ENCODE measurements around the gene NUP133. TPM values are rescaled to one million over a fixed set of nuclear protein-coding genes. Genes with fewer than 3 reads are reported as not detected.

Gene NUP133
- total RNA-seq, 1 experiment from 2014 or later, result 38.7 TPM

DNA sequence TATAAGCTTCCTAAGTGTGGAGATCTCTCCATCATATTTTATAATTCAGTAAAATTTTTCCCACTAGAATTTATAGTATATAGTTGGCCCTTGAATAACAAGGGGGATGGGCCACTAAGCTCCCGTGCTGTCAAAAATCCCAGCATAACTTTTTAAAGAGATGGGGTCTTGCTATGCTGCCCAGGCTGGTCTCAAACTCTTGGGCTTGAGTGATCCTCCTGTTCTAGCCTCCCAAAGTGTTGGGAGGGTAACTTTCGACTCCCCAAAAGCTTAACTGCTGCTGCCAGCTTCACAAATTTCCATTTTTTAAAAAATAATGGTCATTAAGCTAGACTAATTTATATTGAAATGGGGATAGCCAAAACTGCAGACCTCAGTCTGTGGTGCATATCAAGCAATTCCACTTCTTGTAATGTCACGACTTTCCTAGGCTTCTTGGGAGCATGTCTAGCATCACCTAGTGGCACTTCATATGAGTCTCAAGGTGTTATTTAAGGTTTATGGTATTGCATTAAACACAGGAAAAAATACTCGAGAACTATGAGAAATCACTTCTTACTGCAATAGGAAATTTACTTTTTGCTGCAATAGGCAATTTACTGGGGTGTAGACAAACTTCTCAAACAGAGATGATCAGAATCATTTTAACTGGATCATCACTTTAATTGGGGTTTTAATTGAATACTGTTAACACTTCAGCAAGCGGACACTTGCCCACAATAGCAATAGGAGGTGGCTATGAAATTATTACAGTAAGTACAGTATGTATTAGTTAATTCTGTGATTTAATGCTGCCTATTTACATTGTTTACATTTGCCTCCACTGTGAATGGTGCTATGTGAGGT is 55.0 kb downstream of the NUP133 start:
- DNase-seq (ENCODE audit: low read depth), result no peak

DNA sequence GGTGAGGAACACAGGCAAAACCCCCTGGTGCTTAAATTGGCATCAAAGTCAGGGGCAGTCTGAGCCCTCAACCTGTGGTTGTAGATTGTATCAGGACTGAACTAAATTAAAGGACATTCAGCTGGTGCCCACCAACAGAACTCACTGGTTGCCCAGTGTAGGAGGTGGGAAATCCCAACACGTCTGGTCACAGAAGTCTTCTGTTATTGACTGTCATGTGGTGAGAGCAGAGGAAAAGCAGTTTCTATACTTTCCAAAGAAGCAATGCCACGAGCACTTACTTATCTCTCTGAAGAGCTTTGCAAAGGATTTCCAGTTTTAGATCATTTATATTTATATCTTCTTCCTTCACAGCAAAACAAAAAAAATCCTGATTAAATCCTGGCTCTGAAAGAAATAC is 59.3 kb downstream of the NUP133 start:
- DNase-seq (ENCODE audit: low read depth), result no peak

- no peak for DNase-seq (ENCODE audit: low read depth)
Observed at GRCh38 chr1:229448354-229448753, 59.8 kb downstream of the NUP133 start.

DNA sequence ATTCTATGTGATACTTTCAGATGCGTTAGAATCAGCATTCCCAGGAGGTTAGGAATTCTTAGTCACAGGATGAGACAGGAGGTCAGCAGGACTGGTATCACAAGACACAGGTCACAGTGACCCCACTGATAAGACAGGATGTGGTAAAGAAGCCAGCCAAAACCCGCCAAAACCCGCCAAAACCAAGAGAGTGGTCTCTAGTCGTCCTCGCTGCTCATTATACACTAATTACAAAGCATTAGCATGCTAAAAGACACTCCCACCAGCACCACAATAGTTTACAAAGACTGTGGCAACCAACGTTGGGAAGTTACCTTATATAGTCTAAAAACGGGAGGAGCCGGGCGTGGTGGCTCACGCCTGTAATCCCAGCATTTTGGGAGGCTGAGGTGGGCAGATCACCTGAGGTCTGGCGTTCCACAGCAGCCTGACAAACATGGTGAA is 60.3 kb downstream of the NUP133 start:
- DNase-seq (ENCODE audit: low read depth), result peak; percentile 12

- DNase-seq (ENCODE audit: low read depth), result no peak
Observed at GRCh38 chr1:229445828-229446227, 62.3 kb downstream of the NUP133 start.

- peak; percentile 78 for DNase-seq (ENCODE audit: low read depth)
Observed at GRCh38 chr1:229440851-229441537, 67.1 kb downstream of the NUP133 start.

- DNase-seq (ENCODE audit: low read depth), result no peak
Observed at GRCh38 chr1:229438021-229438420, 70.1 kb downstream of the NUP133 start.

DNA sequence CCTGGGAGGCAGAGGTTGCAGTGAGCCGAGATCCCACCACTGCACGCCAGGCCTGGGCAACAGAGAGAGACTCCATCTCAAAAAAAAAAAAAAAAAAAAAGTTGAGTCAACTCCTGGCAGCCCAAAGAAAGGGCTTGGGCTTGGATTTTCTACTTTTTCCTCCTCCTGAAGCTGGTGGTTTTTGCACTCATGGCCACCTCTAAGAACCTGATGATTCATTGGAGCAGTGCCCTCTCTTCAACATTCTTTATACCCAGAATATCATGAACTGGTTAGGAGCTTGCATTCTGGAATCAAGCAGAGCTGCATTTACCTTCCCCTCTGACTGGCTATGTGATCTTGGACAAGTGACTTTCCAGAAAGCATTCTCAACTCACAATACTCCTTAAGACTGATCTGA is 70.7 kb downstream of the NUP133 start:
- DNase-seq (ENCODE audit: low read depth), result peak; percentile 30

DNA sequence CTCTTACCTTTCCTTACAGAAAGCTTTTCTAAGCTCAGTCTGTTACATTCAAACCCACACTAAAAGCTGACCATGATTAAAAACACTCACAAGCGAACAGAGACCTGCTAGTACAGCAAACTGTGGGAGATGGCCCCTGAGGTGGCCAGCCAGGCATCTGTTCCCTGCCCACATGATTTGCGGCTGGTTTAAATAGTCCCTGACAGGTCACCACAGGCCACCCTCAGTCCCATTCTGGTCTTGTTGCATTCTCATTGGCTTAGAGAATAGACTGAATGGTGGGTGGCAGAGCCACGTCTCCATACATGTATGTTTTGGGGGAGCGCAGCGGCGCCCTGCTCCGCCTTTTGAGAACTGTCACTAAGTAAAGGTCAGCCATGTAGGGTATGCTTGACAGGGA is 71.9 kb downstream of the NUP133 start:
- no peak for DNase-seq (ENCODE audit: low read depth)

GRCh38 chr1:229434641-229435051 is 73.5 kb downstream of the NUP133 start:
- DNase-seq (ENCODE audit: low read depth), result no peak

GRCh38 chr1:229434005-229434640 is 74.0 kb downstream of the NUP133 start, which contains the start of gene ACTA1:
TSS of gene ACTA1 (minus strand) at chr1:229434094. CDS start at chr1:229433115, 979 bp downstream.
- DNase-seq (ENCODE audit: low read depth), result no peak

DNA sequence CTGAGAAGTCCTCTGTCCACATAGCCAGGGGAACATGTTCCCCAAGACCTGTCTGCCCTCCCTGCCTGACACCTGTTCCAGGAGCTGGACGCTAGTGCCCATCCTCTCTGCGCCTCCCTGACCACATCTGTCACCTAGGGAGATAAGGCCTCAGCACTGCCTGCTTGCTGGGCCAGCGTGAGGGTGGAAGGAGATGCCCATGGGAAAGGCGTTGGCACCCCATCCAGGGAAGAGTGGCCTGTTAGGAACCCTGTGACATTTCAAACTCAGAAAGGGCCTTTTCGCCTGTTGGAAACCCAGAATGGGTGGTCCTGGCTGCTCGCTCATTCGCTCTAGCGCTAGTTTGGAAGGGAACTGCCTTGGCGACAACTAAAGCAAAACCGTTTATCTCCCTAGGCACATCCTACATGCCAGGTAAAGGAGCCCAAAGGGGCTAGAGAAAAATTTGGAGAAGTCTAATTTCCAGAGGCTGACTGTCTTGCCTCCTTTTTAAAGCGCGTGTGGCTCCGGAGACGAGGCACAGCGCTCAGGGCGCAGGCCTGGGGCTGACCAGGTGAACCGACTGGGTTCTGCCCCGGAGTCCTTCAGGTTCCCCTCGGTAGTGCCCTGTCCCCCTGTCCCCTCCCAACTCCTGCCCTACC is 74.7 kb downstream of the NUP133 start:
- no peak for DNase-seq (ENCODE audit: low read depth)

DNA sequence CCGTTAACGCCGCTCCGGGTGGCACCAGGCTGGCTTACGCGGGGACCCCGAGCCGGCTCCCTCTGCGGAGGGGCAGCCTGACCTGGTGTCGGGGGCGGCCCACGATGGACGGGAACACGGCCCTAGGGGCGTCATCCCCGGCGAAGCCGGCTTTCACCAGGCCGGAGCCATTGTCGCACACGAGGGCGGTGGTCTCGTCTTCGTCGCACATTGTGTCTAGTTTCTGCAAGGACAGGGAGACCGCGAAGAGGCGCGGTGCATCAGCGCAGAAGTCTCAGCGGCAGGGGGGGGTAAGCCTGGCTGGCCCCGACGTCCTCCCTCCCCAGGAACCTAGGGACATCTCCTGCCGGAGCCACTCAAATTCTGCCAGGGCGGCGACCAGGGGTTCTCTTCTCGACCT is 75.2 kb downstream of the NUP133 start:
- DNase-seq (ENCODE audit: low read depth), result no peak

GRCh38 chr1:229432116-229432461 is 76.1 kb downstream of the NUP133 start:
- no peak for DNase-seq (ENCODE audit: low read depth)

- no peak for DNase-seq (ENCODE audit: low read depth)
Observed at GRCh38 chr1:229431284-229432115, 76.6 kb downstream of the NUP133 start.

DNA sequence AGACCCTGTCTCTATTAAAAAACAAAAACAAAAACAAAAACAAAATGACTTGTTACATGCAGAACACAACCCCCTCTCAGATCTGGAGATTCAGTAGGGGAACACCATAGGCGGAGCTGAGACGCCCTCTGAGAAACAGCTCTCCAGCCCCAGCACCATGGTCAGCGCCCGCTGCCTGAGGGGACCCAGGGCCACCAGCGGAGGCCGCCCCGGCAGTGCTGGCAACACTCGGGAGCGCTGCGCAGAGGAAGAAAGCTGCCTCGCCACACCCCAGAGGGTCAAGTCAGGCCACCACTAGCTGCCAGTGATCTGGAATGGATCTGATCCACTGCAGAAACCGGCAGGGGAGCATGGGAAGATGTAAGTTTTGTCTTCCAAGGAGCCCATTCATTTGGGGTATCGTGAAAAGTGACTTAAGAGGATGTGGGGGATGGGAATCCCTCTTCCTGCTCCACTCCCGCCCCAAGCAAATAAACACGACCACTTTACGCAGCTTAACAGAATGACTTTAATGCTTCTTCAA is 77.3 kb downstream of the NUP133 start:
- no peak for DNase-seq (ENCODE audit: low read depth)

GRCh38 chr1:229428256-229428655 is 79.9 kb downstream of the NUP133 start:
- DNase-seq (ENCODE audit: low read depth), result no peak

- DNase-seq (ENCODE audit: low read depth), result no peak
Observed at GRCh38 chr1:229427572-229427971, 80.6 kb downstream of the NUP133 start.

GRCh38 chr1:229425564-229426159 is 82.5 kb downstream of the NUP133 start:
- DNase-seq (ENCODE audit: low read depth), result no peak

DNA sequence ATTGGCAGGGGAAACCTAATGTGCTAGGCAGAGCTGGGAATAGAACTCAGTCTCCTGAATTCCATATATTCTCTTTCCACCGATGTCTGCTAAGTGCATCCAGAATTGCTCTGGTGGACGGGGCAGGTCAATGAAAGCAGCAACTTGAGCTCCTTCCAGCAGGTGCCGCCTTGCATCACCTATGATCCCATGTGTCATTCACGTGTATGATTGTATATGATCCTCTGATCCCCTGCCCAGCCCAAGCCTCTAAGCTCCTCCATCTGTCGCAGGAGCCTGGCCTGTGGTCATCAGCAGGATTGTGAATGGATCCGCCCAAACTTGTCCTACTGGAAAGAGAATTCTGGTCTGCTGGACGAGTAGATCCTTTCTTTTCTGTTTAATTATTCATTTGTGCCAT is 87.4 kb downstream of the NUP133 start:
- peak; percentile 25 for DNase-seq (ENCODE audit: low read depth)
